D721Med (cell line): ENCODE results near the gene HOXD11.

Experiments
- DNase-seq: peaks from one replicate; pipeline ENCODE4 v3.0.0; 2011; ENCODE audit warnings: low spot score; ENCODE audit not compliant: insufficient read length
- FAIRE-seq: peaks from 2 replicates; lab custom pipeline; 2011; peaks lifted over from hg19 to GRCh38; lab: Jason Lieb, UNC
- TF ChIP-seq, protein P1 (sequence below): IDR thresholded peaks from 2 replicates; pipeline ENCODE4 v1.5.1; 2012; ENCODE audit warnings: mild to moderate bottlenecking, control low read depth; ENCODE audit not compliant: insufficient read depth; ENCODE audit errors: missing control alignments

HOXD11 gene

GRCh38 chr2:176158855-176159662 lies 52.0 kb downstream of the HOXD11 start:
- FAIRE-seq = no peak
- peak; percentile 47 for DNase-seq
- TF ChIP-seq, protein P1, sequence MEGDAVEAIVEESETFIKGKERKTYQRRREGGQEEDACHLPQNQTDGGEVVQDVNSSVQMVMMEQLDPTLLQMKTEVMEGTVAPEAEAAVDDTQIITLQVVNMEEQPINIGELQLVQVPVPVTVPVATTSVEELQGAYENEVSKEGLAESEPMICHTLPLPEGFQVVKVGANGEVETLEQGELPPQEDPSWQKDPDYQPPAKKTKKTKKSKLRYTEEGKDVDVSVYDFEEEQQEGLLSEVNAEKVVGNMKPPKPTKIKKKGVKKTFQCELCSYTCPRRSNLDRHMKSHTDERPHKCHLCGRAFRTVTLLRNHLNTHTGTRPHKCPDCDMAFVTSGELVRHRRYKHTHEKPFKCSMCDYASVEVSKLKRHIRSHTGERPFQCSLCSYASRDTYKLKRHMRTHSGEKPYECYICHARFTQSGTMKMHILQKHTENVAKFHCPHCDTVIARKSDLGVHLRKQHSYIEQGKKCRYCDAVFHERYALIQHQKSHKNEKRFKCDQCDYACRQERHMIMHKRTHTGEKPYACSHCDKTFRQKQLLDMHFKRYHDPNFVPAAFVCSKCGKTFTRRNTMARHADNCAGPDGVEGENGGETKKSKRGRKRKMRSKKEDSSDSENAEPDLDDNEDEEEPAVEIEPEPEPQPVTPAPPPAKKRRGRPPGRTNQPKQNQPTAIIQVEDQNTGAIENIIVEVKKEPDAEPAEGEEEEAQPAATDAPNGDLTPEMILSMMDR = no peak
